GM18502 (cell line): Measurements from ENCODE around the gene MTA1.

Experiments
- ATAC-seq: cut with Tn5 transposase; IDR thresholded peaks from one replicate; pipeline ENCODE4 v1.9.1; 2021; ENCODE audit warnings: mild to moderate bottlenecking; ENCODE audit not compliant: unreplicated experiment, poor library complexity

MTA1 gene

DNA sequence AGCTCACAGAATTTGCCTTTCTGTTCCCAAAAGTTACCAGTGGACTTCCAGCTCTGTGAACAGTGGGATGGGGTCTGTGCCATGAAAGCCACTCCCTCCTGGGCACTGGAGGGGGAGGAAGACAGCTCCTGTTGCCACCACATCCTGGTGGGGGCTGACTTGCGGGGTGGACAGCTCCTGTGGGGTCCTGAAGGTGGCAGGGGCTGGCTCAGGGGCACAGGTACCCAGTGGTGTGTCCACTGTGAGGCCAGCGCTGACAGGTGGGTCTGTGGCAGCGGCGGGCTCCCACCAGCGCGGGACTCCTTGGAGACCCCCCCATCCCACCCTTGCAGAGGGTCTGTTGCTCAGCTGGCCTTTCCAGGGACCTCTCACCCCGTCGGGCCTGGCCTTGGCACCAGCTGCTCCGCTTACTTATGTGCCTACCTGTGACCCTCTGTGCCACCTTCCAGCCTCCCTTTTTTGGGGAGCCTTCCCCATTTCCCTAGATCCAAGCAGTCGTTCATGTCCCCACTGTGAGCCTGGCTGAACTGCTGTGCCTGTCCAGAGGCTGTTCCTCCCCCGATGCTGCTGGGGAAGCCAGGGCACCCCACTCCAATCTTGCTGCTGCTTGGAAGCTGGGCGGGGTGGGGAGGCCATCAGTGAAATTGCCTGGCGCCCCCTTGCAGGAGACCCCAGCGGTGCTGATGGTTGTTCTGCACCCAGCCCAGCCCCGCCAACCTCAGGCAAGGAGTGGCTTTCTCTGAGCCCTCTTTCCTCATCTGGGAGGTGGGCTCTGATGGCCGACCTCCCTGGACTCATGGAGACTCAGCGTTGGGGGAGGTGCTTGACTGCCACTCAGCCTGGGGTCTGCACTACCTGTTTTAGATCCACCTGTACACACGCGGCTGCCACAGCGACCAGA is 73.6 kb downstream of the MTA1 start:
- no peak for ATAC-seq

DNA sequence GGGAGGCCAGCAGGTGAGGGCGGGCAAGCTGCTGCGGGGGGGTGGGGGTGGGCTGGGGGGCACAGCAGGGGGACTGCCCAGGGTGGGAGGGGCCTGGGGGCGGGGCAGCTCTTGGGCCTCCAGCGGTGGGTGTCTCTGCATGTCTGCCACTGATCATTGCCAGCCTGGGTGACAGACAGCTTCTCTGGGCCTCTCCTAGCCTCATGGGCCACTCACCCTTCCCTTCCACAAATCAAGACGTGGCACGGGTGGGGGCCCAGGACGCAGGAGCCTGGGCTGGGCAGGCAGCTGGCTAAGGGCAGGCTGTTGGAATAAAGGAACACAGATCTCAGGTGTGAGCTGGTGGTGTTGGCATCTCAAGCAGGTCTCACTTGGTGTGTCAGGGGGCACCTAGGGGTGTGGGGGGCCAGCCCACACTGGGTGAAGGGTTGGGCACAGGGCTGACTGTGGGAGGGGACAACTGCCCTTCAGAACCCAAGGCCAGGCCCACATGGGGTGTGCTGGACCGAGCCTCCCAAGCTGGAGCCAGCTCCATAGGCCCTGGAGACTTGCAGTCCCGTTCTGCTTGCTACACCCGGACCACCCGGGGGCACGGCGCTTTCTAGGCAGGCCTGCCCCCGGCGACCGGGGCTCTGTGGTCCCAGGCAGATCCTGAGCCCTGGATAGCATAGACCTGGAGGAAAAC is 74.4 kb downstream of the MTA1 start:
- ATAC-seq: no peak

DNA sequence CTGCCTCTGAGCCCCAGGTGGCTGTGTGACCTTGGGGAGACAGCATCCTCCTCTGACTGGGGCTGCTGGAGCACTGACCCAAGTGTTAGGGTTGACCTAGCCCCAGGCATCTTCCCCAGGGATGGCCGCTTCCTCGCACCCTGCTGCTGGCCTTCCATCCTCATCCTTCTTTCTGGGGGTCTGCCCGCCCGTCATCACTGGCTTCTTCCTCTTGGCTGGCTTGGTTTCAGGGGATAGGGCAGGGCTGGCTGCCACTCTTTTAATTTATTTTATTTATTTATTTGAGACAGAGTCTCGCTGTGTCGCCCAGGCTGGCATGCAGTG is 74.9 kb downstream of the MTA1 start:
- ATAC-seq: no peak

DNA sequence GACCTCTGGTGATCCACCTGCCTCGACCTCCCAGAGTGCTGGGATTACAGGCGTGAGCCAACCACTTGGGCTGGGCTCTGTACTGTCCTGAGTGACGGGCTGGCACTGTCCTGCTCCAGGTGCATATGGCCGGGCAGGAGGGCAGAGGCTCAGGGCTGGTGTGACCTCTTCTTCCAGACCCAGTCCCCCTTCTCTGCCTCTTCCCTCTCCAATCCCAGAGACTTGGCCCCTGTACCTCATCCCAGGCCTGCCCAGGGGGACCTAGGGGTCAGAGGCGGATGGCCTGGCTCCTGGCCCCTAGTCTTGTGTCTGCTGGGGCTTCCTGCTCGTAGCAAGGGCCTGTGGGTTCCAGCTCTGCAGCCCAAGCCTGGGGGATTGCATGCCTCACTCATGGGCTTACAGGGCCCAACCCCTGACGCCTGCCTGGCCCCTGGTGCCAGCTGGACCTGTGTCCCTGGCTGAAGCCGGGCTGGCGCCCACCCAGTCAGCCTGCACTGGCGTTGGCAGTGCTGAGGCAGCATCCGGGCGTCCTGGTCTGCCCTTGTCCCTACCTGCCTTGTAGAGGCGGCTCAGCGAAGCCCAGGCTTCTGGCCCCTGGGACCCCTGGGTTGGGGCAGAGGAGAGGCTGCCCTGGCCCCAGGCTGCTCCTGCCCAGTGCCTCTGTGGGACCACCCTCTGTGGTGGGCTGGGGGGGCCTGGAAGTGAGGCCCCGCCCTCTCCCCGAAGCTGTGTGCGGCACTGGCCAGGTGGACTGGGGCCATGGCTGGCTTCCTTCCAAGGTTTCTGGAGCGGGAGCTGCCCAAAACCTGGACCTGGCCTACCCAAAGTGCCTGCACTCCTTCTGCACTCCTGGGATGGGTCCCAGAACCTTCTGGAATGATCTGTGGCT is 75.7 kb downstream of the MTA1 start:
- ATAC-seq: no peak

DNA sequence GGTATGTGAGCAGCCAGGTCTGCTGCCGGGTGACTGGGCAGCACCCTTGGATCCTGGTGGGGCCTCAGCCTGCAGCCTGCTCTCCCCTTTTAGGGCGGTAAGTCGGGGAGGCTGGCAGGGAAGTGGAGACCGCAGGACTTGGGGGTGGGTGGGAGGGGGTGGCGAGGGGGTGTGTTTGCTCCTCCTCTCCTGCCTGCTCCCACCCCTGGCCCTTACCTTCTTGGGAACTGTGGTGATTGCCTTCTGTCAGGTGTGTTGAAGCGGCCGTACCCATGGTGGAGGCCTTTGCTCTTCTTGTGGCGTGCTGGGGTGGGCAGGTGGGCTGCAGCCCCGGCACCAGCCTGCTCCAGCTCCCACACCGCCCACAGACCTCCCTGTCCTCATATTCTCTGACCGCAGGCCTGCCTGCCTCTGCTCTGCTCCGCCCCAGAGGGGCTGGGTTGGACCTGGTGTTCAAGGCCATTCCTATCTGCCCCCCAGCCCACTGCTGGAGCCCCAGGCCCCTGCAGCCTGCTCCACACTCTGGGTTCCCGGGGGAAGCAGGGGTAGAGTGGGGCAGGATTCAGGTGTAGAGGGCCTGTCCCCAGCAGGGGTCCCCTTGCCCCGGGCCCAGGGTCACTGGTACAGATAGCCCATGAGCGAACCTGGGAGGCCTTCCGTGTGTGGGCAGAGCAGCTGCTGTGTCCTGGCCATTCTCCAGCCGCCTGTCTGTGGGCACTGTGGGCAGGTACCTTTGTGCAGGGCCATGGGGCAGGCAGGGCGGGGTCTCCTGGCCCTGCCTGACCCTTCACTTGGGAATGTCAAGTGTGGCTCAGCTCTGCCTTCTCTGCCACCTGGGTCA is 76.6 kb downstream of the MTA1 start:
- no peak for ATAC-seq

DNA sequence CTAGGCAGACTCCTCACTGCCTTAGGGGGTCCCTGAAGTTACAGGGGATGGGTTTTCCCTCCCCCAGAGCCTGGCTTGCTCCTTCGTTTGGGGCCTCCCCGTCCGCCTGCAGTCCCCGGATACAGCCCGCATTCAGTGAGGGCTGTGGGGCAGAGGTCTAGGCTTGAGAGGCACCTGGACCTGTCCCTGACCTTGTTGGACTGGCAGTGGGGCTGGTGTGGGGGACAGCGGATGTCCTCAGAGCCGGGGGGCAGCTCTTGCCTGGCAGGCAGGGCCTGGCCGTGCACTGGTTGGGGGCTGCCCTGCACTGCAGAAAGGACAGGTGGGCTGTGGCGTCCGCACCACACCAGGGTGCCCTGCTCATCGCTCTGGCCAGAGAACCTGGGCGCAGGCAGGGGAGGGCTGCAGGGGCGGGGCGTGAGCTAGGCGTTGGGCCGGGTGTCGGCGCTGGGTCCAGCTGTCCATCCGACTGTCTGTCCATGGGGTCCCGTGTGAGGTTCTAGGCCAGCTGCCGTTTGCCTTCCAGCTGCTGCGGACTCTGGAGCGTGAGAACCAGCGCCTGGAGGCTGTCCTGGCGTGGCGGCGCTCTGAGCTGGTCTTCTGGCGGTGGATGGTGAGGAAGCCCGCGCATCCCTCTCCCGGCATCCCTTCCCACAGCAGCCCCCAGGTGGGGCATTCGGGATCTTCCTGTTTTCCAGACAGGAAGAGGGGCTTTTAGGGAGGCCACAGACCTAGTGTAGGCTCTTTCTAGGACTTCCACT is 77.4 kb downstream of the MTA1 start:
- no peak for ATAC-seq

DNA sequence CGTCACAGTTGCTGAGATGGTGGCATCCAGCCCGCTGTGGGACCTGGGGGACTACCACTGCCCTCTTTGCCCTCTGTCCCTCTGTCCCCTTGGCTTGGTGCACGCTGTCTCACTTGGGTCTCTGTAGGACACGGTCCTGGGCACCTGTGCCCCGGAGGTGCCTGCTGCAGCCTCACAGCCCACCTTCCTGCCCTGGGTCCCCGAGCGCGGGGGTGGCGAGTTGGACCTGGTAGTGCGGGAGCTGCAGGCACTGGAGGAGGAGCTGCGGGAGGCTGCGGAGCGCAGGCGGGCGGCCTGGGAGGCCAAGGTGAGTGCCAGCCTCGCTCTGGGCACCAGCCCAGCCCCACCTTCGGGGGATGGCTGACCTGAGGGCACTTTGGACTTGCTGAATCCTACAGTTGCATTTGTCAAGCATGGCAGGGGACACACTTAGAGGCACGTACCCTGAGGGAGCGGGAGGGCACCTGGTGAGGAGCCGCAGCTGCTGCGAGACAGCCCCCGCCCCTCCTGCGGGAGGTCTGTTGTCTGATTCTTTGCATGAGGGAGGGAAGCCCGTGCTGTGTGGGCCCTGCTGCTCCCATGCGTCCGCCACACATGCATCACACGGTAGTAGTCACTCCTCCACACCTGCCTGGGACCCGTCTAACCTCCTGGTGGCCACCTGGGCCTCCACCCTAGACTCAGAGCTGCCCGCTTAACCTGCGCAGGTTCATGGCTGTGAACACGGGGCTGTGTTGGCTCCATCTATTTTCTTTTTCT is 78.2 kb downstream of the MTA1 start:
- ATAC-seq: no peak

DNA sequence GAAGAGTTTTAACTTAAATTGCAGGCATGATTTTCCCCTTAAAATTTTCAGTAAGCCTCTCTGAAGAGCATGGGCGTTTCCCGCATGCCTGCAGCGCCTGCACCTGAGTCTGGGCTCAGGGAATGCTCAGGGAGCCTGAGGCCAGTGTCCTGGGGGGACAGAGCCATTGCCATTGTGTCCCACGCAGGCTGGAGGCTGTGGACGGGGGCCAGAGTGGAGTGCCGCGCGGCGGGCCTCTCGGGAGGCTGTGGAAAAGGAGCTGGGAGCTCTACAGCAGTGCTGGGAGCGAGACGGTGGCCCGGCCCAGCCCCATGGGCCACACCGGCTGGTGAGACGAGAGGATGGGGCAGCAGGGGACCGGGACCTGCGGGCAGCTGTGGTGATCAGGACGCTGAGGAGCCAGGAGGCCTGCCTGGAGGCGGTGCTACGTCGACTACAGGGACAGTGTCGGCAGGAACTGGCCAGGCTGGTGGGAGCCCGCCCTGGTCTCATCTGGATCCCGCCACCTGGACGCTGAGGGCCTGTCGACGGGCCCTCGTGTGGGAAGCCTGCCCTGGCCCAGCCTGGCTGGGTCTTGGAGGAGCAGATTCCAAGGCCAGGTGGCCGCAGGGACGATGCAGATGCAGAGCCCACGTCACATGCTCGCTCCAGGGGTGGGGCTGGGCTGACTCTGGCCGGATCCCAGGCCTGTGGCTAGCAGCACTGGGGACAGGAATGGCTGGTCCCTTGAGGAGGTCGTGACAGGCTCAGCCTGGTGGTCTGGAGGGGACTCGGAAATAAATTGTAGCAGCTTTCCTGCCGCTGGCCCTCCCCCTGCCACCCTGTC is 79.0 kb downstream of the MTA1 start:
- no peak for ATAC-seq

DNA sequence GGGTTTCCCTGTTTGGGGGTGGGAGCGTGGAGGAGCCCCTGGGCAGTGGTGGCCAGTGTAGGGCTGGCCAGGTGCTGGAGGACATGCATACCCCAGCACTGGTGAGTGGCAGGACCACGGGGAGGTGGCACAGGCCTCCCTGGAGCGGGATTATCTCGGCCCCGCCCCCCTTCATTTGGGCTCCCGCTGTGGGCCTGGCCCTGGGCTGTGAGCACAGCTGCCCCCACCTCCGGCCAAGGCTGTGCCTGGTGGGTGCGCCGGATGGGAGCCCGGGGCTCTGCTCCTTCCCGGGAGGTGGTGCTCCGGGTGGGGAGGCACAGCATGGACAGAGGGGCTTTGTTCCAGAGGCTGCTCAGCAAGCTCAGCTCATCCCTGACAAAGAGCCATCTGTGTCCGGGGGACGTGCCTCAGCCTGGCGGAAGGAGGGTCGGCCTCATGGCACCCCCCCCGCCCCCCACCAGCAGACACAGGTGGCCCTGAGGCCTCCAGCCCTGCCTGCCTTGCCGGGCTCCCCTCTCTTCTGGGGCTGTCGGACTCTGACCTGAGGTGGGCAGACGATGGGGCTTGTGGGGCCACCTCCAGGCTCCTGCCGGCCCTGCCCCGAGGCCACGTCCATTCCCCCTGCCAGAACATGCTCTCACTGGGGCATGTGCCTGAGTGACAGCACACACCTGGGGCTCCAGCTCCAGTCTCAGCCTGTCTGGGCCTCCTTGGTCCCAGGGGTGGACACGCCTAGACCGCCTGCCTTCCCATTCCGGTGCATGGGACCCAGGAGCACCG is 79.8 kb downstream of the MTA1 start:
- no peak for ATAC-seq

DNA sequence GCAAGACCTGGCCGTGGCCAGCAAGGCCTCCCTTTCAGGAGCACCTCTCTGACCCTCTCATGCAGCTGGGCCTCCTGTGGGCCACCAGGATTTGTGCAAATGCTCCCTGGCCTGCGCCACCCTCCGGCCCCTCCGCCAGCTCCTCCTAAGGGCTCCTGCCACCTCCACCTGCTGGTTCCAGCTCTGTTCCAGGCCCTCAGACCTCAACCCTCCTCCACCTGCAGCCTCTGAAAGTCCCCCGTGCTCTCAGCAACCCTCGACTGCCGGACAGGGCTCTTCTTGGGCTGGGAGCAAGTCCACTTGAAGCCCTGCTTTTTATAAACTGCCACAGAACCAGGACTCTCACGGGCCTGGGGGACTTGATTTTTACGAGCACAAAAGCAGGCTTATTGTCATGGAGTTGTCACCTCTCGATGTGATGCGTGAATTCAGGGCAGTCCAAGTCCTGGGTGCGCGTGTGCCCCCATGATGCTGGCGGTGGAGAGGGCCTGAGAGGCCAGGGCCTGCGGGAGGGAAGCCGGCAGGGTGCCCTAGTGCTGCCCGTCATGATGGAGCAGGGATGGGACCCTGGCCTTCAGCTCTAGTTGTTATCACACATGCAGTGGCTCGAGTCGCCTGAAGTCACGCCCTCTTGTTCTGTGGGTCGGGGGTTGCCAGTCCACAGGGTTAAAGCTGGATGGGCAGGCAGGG is 80.6 kb downstream of the MTA1 start:
- no peak for ATAC-seq

DNA sequence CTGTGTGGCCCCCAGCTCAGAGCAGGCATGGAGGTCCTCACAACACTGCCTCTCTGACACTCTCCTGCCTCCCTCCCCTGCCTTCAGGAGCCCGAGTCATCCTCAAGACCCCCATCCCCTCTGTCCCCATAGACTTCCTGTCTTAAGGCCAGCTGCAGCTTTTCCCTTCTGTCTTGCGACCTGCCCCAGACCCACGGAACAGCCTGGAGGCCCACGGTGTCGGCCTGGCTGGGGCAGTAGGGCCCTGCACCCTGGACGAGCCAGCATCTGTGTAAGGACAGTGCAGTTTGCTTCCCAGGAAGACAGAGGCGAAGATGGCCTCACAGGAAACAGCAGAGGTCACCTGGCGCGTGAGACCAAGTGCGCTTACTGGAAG is 81.1 kb downstream of the MTA1 start:
- no peak for ATAC-seq

DNA sequence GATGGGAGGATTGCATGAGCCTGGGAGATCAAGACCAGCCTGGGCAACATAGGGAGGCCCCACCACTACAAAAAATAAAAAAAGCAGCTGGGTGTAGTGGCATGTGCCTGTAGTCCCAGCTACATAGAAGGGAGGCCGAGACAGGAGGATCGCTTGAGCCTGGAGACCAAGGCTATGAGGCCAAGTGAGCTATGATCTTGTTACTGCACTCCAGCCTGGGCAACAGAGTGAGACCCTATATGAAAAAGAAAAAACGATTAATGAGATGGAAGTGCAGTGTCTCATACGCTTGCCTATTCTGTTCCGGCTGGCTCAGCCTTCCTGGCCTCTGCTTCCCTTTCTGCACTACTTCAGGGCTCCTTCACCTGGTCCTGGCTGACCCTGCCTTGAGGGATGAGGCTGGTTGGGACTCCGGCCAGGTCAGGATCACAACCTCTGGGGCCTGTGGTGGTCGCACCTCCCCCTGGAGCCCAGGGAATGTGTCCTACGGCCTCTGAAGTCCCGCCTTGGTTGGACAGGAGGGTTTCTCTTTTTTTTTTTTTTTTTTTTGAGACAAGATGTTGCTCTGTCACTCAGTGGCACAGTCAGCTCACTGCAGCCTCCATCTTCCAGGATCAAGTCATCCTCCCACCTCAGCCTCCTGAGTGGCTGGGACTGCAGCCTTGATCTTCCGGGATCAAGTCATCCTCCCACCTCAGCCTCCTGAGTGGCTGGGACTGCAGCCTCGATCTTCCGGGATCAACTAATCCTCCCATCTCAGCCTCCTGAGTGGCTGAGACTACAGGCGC is 82.1 kb downstream of the MTA1 start:
- ATAC-seq: no peak

DNA sequence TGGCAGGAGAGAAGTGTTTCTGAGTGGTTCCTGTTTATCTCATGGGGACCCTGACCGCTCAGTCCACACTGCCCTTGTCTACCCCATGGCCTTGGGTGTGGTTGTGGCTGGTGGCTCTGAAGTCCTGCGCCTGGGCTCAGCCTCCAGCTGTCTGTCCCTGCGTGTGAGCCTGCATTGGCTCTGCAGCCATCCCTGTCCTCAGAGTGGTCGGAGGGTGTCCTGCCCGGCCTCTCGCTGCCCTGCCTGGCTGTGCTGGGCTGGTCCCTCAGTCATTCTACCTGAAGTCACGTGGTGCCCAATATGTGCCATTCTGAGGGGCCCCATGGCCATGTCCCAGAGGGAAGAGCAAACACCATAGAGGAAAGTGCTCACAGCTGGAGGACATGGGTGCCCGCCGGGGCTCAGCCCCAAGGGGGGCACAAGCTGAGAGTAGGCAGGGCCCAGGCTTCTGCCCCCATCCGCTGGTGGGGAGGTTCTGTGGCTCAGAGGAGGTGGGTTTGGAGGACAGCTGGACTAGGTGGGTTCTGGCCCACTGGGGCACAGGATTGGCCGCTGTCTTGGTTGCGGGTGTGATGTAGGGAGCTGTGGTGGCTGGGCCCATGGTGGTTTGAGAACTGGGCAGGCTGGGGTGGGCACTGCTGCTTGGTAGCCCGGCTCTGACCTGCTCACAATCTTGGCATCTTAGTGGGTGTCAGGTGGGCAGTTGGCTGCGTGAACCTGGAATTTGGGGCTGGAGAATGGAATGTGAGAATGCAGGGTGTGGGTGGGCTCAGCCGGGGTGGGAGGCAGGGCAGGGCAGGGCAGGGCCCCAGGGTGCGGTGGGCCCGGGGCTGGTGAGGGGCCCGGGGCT is 83.0 kb downstream of the MTA1 start:
- no peak for ATAC-seq

DNA sequence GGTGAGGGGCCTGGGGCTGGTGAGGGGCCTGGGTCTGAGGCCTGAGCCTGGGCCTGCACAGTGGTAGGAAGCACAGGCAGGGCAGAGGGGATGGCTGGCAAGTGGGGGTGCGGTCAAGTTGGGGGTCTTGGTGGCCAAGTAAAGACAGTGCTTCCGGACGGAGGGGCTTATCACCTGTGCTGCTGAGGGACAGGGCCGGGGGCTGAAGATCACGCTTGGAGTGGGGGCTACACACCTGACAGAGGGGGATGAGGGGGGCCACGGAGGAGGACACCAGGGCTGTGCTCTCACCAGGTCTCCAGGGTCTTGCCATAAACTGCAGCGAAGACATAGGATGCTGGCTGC is 83.6 kb downstream of the MTA1 start:
- no peak for ATAC-seq
